ENCODE measurements around the gene FCRL3. TPM values are rescaled to one million over a fixed set of nuclear protein-coding genes. Genes with fewer than 3 reads are reported as not detected.

The FCRL3 gene
- total and polyA plus RNA-seq, 10 of the 15 experiments (the other 5 are each of a cell fraction or from before 2014, with no cell fraction given): 0.04 to 2.3 (median 0.07) TPM; not detected in 5

- H3K36me3 ChIP-seq (ENCODE audit: control insufficient read depth in 2 of 2, insufficient read depth in 2 of 2, low read length in 1 of 2): no peaks in the 10 kb centered on the region
- RAD21 ChIA-PET (ENCODE audit: unreplicated experiment): interaction anchor here (1.2 kb wide), 1 partner anchor 48 kb away, joined by 3 read pairs; no protein-coding TSS in a partner anchor
- no peak overlapping the region for H3K4me3 ChIP-seq
- FAIRE-seq: no peak
- intact Hi-C loops (cut with micrococcal nuclease; ENCODE audit: unreplicated experiment) (no loop called here), in situ Hi-C loops (cut with MboI) (no loop called here)
- 94% methylated on average over 1 of the region's 1 CpG for WGBS (ENCODE audit: insufficient coverage, insufficient replicate concordance, low lambda C conversion rate, missing lambda C conversion rate)
- H3K27me3 ChIP-seq (replicated peaks in 1 of 2; ENCODE audit: control insufficient read depth in 2 of 2, insufficient read depth in 2 of 2, low read length in 1 of 2): peaks cover 4 to 8% of the 10 kb centered on the region in 2 experiments; a peak in 2 of 4 replicates
- no peaks in the 10 kb centered on the region for H3K9me3 ChIP-seq (replicated peaks; ENCODE audit: control insufficient read depth, insufficient read depth, low read length)
- SMC1A ChIA-PET (ENCODE audit: uncharacterized antibody, unreplicated experiment): interaction anchor here (1.0 to 3.5 kb wide), 3 partner anchors 12 to 123 kb away, joined by 4 to 22 read pairs (median 4); no protein-coding TSS in a partner anchor
- ATAC-seq: no peak
- CTCF ChIA-PET: interaction anchor here (0.8 to 13.9 kb wide), 2 partner anchors 44 to 50 kb away, joined by 3 to 223 read pairs; no protein-coding TSS in a partner anchor
- no peak overlapping the region for H3K9ac ChIP-seq (ENCODE audit: control insufficient read depth, insufficient read depth, low read length)
- H3K79me2 ChIP-seq (ENCODE audit: control insufficient read depth, insufficient read depth, low read length): no peaks in the 10 kb centered on the region
- H3K4me1 ChIP-seq (ENCODE audit: control insufficient read depth, insufficient read depth, low read length): no peaks in the 10 kb centered on the region
- no peak for DNase-seq (ENCODE audit: low read depth, low spot score)
- H3K27ac ChIP-seq (ENCODE audit: control insufficient read depth, insufficient read depth): no peak overlapping the region
- H2AFZ ChIP-seq (ENCODE audit: control insufficient read depth, low read depth, low read length): no peak overlapping the region
- no peaks in the 10 kb centered on the region for H4K20me1 ChIP-seq (ENCODE audit: control insufficient read depth, insufficient read depth)
- POLR2A ChIA-PET: no interaction called here
- H3K4me2 ChIP-seq (ENCODE audit: control insufficient read depth, insufficient read depth): no peak overlapping the region
- TF ChIP-seq EP300 (IDR thresholded peaks at IDR 0.05; ENCODE audit: borderline replicate concordance in 1 of 2, control insufficient read depth in 1 of 2, low read depth in 2 of 2, low read length in 2 of 2) (no peak), TCF3 (IDR thresholded peaks at IDR 0.05; ENCODE audit: borderline replicate concordance, insufficient read depth, low read depth, low read length) (no peak), STAT1 (conservative IDR thresholded peaks at IDR 0.05) (no peak), PML (IDR thresholded peaks at IDR 0.05; ENCODE audit: low read length) (no peak), KAT2A (conservative IDR thresholded peaks at IDR 0.05; ENCODE audit: control insufficient read depth, low read depth, low read length) (no peak), EGR1 (IDR thresholded peaks at IDR 0.05; ENCODE audit: borderline replicate concordance in 1 of 2, low read depth in 2 of 2, low read length in 2 of 2) (no peak), NFXL1 (IDR thresholded peaks at IDR 0.05; ENCODE audit: borderline replicate concordance) (no peak), ATF7 (IDR thresholded peaks at IDR 0.05; ENCODE audit: low read depth) (no peak), HCFC1 (IDR thresholded peaks at IDR 0.05; ENCODE audit: low read length) (no peak), MEF2A (IDR thresholded peaks at IDR 0.05; ENCODE audit: insufficient read depth, low read depth, low read length) (no peak), ZNF687 (IDR thresholded peaks at IDR 0.05) (no peak), RB1 (IDR thresholded peaks at IDR 0.05; ENCODE audit: borderline replicate concordance) (no peak), E4F1 (IDR thresholded peaks at IDR 0.05; ENCODE audit: borderline replicate concordance, partially characterized antibody) (no peak), SIX5 (IDR thresholded peaks at IDR 0.05; ENCODE audit: low read depth, low read length, severe bottlenecking) (no peak), TARDBP (IDR thresholded peaks at IDR 0.05; ENCODE audit: borderline replicate concordance) (no peak), MXI1 (IDR thresholded peaks at IDR 0.05; ENCODE audit: low read depth, low read length) (no peak), NRF1 (conservative IDR thresholded peaks at IDR 0.05; ENCODE audit: low read depth, low read length) (no peak), SREBF1 (IDR thresholded peaks at IDR 0.05; ENCODE audit: low read length) (no peak), ETV6 (conservative IDR thresholded peaks at IDR 0.05 in 1 of 2, IDR thresholded peaks at IDR 0.05 in 1 of 2; ENCODE audit: borderline replicate concordance in 1 of 2, low read depth in 1 of 2) (no peak)
- no TSS peak for BruUV-seq (replicated peaks)
Measured at GRCh38 chr1:157628773-157629172, 71.8 kb downstream of the FCRL3 start.
